Upper lobe of left lung (tissue), 6 donors: ENCODE data around the gene TUBB4A. TPM values are rescaled to one million over a fixed set of nuclear protein-coding genes. Genes with fewer than 3 reads are reported as not detected.

ENCODE experiments used
- ATAC-seq, 2 donors: fragments of 200-7000 bp; cut with Tn5 transposase; one replicate each; pipeline ENCODE4 v1.9.1; 2022; ENCODE audit warnings: mild to moderate bottlenecking in 2 of 2, moderate library complexity in 2 of 2; ENCODE audit not compliant: low FRiP score in 2 of 2
- DNase-seq, 2 donors: peaks; one replicate each; pipeline ENCODE4 v3.0.0-alpha.2; 2019 to 2020
- H3K27ac ChIP-seq, 4 donors: fragments of 200-600 bp; sonication (generic); one replicate each; pipeline ENCODE4 v1.5.1; 2016 to 2019
- H3K27me3 ChIP-seq, 4 donors: fragments of 200-600 bp; sonication (generic); one replicate each; pipeline ENCODE4 v1.5.1; 2017 to 2019
- H3K36me3 ChIP-seq, 4 donors: fragments of 200-600 bp; sonication (generic); one replicate each; pipeline ENCODE4 v1.5.1; 2016 to 2019
- H3K4me1 ChIP-seq, 4 donors: fragments of 200-600 bp; sonication (generic); one replicate each; pipeline ENCODE4 v1.5.1; 2018 to 2019
- H3K4me3 ChIP-seq, 4 donors: fragments of 200-600 bp; sonication (generic); one replicate each; pipeline ENCODE4 v1.5.1; 2017 to 2019; ENCODE audit warnings: mild to moderate bottlenecking in 2 of 4, moderate library complexity in 1 of 4
- H3K9me3 ChIP-seq, 4 donors: fragments of 200-600 bp; sonication (generic); one replicate each; pipeline ENCODE4 v1.5.1; 2018 to 2019
- EP300 ChIP-seq, 4 donors: sonication (generic); formaldehyde crosslinking; IDR thresholded peaks; one replicate each; pipeline ENCODE4 v1.5.1; 2017; ENCODE audit warnings: antibody characterized with exemption in 4 of 4, control low read depth in 2 of 4
- POLR2A ChIP-seq, 4 donors: fragments of 450-650 bp; IDR thresholded peaks; one replicate each; pipeline ENCODE4 v1.5.1; 2016 to 2017; ENCODE audit warnings: antibody characterized with exemption in 4 of 4, mild to moderate bottlenecking in 2 of 4
- POLR2AphosphoS5 ChIP-seq, 2 donors: sonication (generic); formaldehyde crosslinking; IDR thresholded peaks; one replicate each; pipeline ENCODE4 v1.5.1; 2017; ENCODE audit warnings: antibody characterized with exemption in 2 of 2
- WGBS, 2 donors: methylation state at CpG; one replicate each; pipeline ENCODE4 v1.1.5; 2017 to 2018; 5-methylcytosine and 5-hydroxymethylcytosine counted together
- total RNA-seq, 6 donors: library from RNA; depleted of rRNA in 4 of 6; stranded (reverse); fragments of >200 nt in 4 of 6; gene quantifications; one replicate each; pipeline versions ENCODE4 v1.1.0 to v1.2.1, GENCODE V29; 2016 to 2021
- TF ChIP-seq, protein P1 (sequence below), 6 experiments: fragments of 450-650 bp in 4 of 6; fragments of 200-600 bp in 2 of 6; sonication (generic) in 2 of 6; IDR thresholded peaks; one replicate each; pipeline ENCODE4 v1.5.1; 2016 to 2019; ENCODE audit warnings: antibody characterized with exemption in 6 of 6
- donor health status: DM: no; HTN: no; CAD: no; lungs with moderate emphysema.
- donor health status: DM: no; HTN: yes; CAD: no; lungs with severe emphysema.

Gene TUBB4A
- total RNA-seq, 6 donors from 2014 or later = 0.54 to 1.5 (median 0.76) TPM; not detected in 1

DNA sequence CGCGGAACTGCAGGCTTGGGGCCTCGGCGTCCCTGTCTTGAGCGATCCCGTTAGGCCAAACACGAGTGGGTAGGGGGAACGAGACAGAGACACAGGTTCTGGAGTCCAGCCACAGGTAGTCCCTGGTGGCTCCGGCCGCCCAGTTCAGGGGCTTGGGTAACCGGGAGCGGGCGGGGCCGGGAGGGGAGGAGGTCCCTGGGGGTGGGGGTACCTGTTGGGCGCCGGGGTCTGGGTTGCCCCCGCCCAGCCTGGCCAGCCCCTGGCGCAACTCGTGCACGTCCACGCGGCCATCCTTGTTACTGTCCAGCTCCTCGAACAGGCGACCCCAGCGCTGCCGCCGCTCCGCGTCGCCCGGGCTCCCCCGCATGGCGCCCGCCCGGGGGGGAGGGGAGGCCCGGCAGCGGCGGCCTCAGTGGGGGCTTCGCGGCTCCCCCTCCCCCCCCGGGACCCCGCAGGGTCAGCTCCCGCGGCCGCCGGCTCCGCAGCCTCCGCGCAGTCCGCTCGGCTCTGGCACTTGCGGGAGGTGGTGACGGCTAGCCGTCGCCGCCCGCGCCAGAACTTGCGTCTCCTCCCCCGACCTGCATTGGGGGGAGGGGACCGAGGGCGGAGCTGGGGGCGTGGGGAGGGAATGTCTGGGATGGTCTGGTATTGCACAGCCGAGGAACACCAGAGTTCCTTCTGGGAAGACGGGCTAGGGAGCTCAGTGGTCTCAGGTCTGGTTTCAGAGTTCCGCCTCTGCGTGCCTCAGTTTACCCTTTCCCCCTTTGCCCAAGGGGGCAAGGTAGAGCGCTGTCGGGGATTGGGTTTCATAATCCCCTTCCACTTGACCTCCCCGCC is 42.6 kb downstream of the TUBB4A start, which contains the start of gene SLC25A23:
Gene SLC25A23, minus strand, starts transcription at position 531 of the 837 bp plus-strand sequence. Its CDS starts 164 bp downstream, at position 367.
- ATAC-seq = peak; percentile 79 to 80
- DNase-seq = peak; percentile 67 to 93
- Histone ChIP-seq H3K4me3 (peak within 1 kb of the TSS; percentile 80 to 90 (median 84)), H3K9me3 (peaks cover 0 to under 1% (median 0%) of the 10 kb centered on the region in 4 donors), H3K4me1 (peaks cover 5 to 23% (median 12%) of the 10 kb centered on the region in 4 donors), H3K27ac (peak within 1 kb of the TSS; percentile 77 to 91 (median 84)), H3K27me3 (peaks cover 0 to 14% (median 4%) of the 10 kb centered on the region in 4 donors), H3K36me3 (peaks cover 0 to 14% (median 2%) of the 10 kb centered on the region in 4 donors)
- WGBS, 2 donors = 0 to 4% methylated on average over 11 to 25 of the region's 70 CpGs
- TF ChIP-seq, protein P1, sequence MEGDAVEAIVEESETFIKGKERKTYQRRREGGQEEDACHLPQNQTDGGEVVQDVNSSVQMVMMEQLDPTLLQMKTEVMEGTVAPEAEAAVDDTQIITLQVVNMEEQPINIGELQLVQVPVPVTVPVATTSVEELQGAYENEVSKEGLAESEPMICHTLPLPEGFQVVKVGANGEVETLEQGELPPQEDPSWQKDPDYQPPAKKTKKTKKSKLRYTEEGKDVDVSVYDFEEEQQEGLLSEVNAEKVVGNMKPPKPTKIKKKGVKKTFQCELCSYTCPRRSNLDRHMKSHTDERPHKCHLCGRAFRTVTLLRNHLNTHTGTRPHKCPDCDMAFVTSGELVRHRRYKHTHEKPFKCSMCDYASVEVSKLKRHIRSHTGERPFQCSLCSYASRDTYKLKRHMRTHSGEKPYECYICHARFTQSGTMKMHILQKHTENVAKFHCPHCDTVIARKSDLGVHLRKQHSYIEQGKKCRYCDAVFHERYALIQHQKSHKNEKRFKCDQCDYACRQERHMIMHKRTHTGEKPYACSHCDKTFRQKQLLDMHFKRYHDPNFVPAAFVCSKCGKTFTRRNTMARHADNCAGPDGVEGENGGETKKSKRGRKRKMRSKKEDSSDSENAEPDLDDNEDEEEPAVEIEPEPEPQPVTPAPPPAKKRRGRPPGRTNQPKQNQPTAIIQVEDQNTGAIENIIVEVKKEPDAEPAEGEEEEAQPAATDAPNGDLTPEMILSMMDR (IDR thresholded peaks at IDR 0.05) = no peak
- TF ChIP-seq POLR2AphosphoS5 (IDR thresholded peaks at IDR 0.05) (peak in 1 of 2 donors; percentile 4), POLR2A (IDR thresholded peaks at IDR 0.05) (peak in 1 of 4 donors; percentile 28), EP300 (IDR thresholded peaks at IDR 0.05) (no peak)

DNA sequence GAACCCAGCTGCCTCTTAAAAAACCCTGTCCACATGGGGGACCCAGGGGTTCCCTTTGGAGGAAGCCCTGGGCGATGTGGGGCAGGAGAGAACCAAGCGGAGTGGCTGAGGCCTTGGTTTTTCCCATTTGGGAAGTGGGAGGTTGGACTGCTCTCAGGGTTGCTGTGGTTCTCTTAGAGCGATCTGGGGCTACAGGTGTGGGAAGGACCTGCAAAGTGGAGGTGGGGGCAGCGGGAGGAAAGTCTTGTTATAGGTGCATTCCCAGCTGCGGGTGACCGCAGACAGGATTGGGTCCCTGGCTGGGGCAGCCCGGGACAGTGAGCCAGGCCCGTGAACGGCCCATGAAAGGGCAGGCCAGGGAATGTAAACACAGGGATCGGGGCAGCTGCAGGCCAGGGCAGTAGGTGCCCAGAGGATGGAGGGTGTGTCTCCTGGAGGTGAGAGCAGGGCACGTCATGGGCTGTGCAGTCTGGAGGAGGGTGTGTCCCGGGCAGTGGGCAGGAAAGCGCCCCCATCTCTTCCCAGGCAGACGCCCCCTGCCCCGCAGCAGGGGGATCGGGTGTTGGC is 43.3 kb downstream of the TUBB4A start:
- peak in 1 of 2 donors; percentile 43 for DNase-seq

DNA sequence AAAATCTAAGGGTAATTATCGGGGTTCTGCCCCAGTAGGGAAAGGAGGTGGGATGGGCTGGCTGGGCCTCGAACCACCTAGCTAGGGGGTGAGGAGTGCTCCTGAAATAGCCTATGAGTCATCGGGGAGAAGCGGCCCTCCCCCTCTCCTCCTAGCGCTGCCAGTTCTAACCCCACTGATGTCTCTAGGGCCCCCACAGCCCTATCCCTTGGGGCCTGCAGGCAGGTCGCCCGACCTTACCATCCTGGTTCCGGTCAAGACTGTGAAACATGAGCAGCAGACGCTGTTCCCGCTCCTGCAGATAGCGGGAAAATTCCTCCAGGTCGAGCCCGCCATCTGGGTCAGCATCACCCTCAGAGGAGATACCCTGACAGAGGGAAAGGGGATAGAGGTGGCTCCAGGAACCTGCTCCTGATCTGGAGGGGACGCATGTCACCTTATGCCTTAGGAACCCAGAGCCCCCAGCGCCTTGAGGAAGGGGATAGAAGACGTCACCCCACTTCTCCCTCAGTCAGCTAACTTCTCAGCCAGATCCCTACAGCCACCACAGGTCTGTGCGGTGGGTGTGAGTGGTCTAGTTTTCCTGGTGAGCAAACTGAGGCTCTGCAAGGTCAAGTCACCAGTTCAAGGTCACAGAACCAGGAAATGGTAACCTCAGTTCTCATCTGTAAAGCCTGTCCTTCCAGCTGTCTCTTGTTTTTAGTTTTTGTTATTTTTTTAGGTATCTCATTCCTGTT is 44.0 kb downstream of the TUBB4A start:
- peaks cover 0 to 7% (median 0%) of the 10 kb centered on the region in 4 donors for H3K27me3 ChIP-seq
- peaks cover 0 to 10% (median 7%) of the 10 kb centered on the region in 4 donors for H3K9me3 ChIP-seq
- no peak for DNase-seq
- peak overlapping the region in 1 of 4 donors; percentile 85 for H3K27ac ChIP-seq
- H3K4me1 ChIP-seq = peaks cover 5 to 15% (median 12%) of the 10 kb centered on the region in 4 donors
- peak overlapping the region in 2 of 4 donors; percentile 84 to 90 for H3K4me3 ChIP-seq
- 91 to 93% methylated on average over 14 to 17 of the region's 17 CpGs for WGBS, 2 donors
- no peak for ATAC-seq
- TF ChIP-seq POLR2AphosphoS5 (IDR thresholded peaks at IDR 0.05) (no peak), POLR2A (IDR thresholded peaks at IDR 0.05) (no peak), EP300 (IDR thresholded peaks at IDR 0.05) (no peak)
- TF ChIP-seq, protein P1 (IDR thresholded peaks at IDR 0.05) = no peak
- H3K36me3 ChIP-seq = peaks cover 0 to 28% (median 11%) of the 10 kb centered on the region in 4 donors

More for the DNA sequence above, 43.3 kb downstream of the TUBB4A start:
- Histone ChIP-seq H3K27ac (peak overlapping the region in 2 of 4 donors; percentile 85 to 91), H3K4me3 (peak overlapping the region; percentile 29 to 90 (median 84)), H3K9me3 (peaks cover 0 to 8% (median 5%) of the 10 kb centered on the region in 4 donors), H3K4me1 (peaks cover 5 to 17% (median 12%) of the 10 kb centered on the region in 4 donors), H3K36me3 (peaks cover 0 to 22% (median 9%) of the 10 kb centered on the region in 4 donors), H3K27me3 (peaks cover 0 to 8% (median under 1%) of the 10 kb centered on the region in 4 donors)
- no peak for ATAC-seq
- 35 to 58% methylated on average over 11 to 16 of the region's 16 CpGs for WGBS, 2 donors
- TF ChIP-seq POLR2AphosphoS5 (IDR thresholded peaks at IDR 0.05) (no peak), EP300 (IDR thresholded peaks at IDR 0.05) (no peak), POLR2A (IDR thresholded peaks at IDR 0.05) (no peak)
- TF ChIP-seq, protein P1 (IDR thresholded peaks at IDR 0.05) = no peak

DNA sequence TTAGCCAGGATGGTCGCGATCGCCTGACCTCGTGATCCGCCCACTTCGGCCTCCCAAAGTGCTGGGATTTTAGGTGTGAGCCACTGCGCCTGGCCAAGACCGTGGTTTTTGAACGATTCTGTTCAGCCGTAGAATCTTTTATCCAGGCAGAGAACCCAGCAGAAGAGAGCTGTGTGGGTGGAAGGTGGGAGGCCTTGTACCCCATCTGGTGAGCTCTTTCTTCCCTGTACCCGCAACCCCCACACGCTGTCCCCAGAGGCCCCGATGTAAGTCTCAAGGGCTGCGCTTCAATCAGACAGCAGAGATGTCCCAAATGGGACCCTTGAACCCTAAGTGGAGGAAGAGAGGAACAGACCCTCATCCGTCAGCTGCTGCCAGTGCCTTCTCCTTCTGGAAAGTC is 46.2 kb downstream of the TUBB4A start:
- Histone ChIP-seq H3K36me3 (peaks cover 0 to 28% (median 13%) of the 10 kb centered on the region in 4 donors), H3K4me1 (peaks cover 5 to 15% (median 12%) of the 10 kb centered on the region in 4 donors), H3K27ac (no peak overlapping the region), H3K27me3 (peaks cover 0 to 7% (median 0%) of the 10 kb centered on the region in 4 donors), H3K9me3 (peaks cover 0 to 10% (median 7%) of the 10 kb centered on the region in 4 donors), H3K4me3 (no peak overlapping the region)
- TF ChIP-seq POLR2AphosphoS5 (IDR thresholded peaks at IDR 0.05) = no peak
- TF ChIP-seq POLR2A (IDR thresholded peaks at IDR 0.05) = no peak
- no peak for ATAC-seq
- WGBS, 2 donors = 95 to 99% methylated on average over 15 of the region's 15 CpGs
- no peak for DNase-seq
